Upper lobe of right lung (tissue), 1 donor: Measurements from ENCODE around the gene GJA9. TPM values are rescaled to one million over a fixed set of nuclear protein-coding genes. Genes with fewer than 3 reads are reported as not detected.

Source experiments
- ATAC-seq: fragments of 200-7000 bp; cut with Tn5 transposase; one replicate; pipeline ENCODE4 v1.9.1; 2020; ENCODE audit warnings: mild to moderate bottlenecking, moderate library complexity
- DNase-seq: peaks from one replicate; pipeline ENCODE4 v3.0.0-alpha.2; 2020
- H3K27ac ChIP-seq: fragments of 200-600 bp; one replicate; pipeline ENCODE4 v1.8.0; 2022
- H3K27me3 ChIP-seq: fragments of 200-600 bp; one replicate; pipeline ENCODE4 v1.8.0; 2022; ENCODE audit warnings: mild to moderate bottlenecking
- H3K36me3 ChIP-seq: fragments of 200-600 bp; one replicate; pipeline ENCODE4 v1.8.0; 2022
- H3K4me1 ChIP-seq: fragments of 200-600 bp; one replicate; pipeline ENCODE4 v1.8.0; 2022
- H3K4me3 ChIP-seq: fragments of 200-600 bp; one replicate; pipeline ENCODE4 v1.8.0; 2022; ENCODE audit warnings: mild to moderate bottlenecking
- H3K9me3 ChIP-seq: fragments of 200-600 bp; one replicate; pipeline ENCODE4 v1.8.0; 2022
- CTCF ChIP-seq: fragments of 200-600 bp; IDR thresholded peaks from one replicate; pipeline ENCODE4 v1.8.0; 2022; ENCODE audit warnings: antibody characterized with exemption
- intact Hi-C: fragments of 100-400 bp; cut with DNase I; formaldehyde crosslinking; loops from one replicate; pipeline ENCODE4 v1.11.0; 2022
- total RNA-seq: library from RNA; stranded (reverse); fragmentation: NEBNext Ultra II Directional; extraction: Animal tissue kit (Norgen Biotek cat#: 25700); gene quantifications from one replicate; pipeline ENCODE4 v1.2.1, GENCODE V29; 2021
- donor health status: DM: no; HTN: yes; CAD: no; lungs with severe emphysema.

GJA9 gene
- total RNA-seq, 1 donor from 2014 or later: not detected

DNA sequence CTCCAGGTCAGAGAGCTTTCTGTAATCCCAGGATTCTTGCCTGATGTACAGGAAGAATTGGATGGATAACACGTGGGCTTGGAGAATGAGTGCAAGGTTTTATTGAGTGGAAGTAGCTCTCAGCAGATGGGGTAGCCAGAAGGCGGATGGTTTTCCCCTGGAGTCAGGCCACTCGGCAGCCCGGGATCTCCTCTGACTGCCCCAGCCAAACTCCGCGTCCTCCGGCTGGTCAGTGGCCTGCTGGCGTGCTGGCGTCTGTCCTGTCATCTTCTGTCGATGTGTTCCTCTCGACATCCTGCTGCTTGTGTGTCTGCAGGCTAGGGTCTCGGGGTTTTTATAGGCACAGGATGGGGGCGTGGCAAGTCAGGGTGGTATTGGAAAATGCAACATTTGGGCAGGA, 27.4 kb upstream of the GJA9 start:
- Histone ChIP-seq H3K27me3 (no peaks in the 10 kb centered on the region), H3K4me3 (no peak overlapping the region), H3K27ac (no peak overlapping the region), H3K36me3 (no peaks in the 10 kb centered on the region), H3K4me1 (no peaks in the 10 kb centered on the region), H3K9me3 (peaks cover 6% of the 10 kb centered on the region)
- intact Hi-C loops: no loop called here
- no peak for ATAC-seq
- DNase-seq: no peak
- TF ChIP-seq CTCF: no peak

DNA sequence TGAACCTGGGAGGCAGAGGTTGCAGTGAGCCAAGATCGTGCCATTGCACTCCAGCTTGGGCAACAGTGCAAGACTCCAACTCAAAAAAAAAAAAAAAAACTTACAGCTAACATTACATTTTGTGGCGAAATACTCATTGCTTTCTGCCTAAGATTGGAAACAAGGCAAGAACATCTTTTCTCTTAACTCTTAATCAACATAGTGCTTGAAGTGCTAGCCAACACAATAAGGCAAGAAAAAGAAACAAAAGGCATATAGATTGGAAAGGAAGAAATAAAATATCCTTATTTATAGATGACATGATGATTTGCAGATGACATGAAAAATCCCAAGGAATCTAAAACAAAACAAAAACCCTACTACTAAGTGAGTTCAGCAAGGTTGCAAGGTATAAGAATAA, 24.6 kb upstream of the GJA9 start:
- peaks cover 6% of the 10 kb centered on the region for H3K9me3 ChIP-seq
- no peaks in the 10 kb centered on the region for H3K27me3 ChIP-seq
- H3K27ac ChIP-seq: no peak overlapping the region
- H3K4me3 ChIP-seq: no peak overlapping the region
- no peak for TF ChIP-seq CTCF
- no peaks in the 10 kb centered on the region for H3K36me3 ChIP-seq
- DNase-seq (no peak), ATAC-seq (no peak)
- intact Hi-C loops: no loop called here
- H3K4me1 ChIP-seq: no peaks in the 10 kb centered on the region

GRCh38 chr1:38899560-38899959, 18.2 kb upstream of the GJA9 start:
- H3K27me3 ChIP-seq: no peaks in the 10 kb centered on the region
- H3K27ac ChIP-seq: no peak overlapping the region
- no peaks in the 10 kb centered on the region for H3K36me3 ChIP-seq
- no peak for DNase-seq
- no peaks in the 10 kb centered on the region for H3K9me3 ChIP-seq
- no peaks in the 10 kb centered on the region for H3K4me1 ChIP-seq
- ATAC-seq: no peak
- no peak for TF ChIP-seq CTCF
- no peak overlapping the region for H3K4me3 ChIP-seq
- intact Hi-C loops: no loop called here

GRCh38 chr1:38898653-38899230, 17.4 kb upstream of the GJA9 start:
- ATAC-seq (no peak), DNase-seq (no peak)
- Histone ChIP-seq H3K27me3 (no peaks in the 10 kb centered on the region), H3K9me3 (no peaks in the 10 kb centered on the region), H3K27ac (no peak overlapping the region), H3K36me3 (no peaks in the 10 kb centered on the region), H3K4me3 (no peak overlapping the region), H3K4me1 (no peaks in the 10 kb centered on the region)
- no peak for TF ChIP-seq CTCF
- intact Hi-C loops: no loop called here

GRCh38 chr1:38896169-38896568, 14.8 kb upstream of the GJA9 start:
- no peaks in the 10 kb centered on the region for H3K9me3 ChIP-seq
- no peak for DNase-seq
- H3K27me3 ChIP-seq: no peaks in the 10 kb centered on the region
- H3K4me3 ChIP-seq: no peak overlapping the region
- H3K36me3 ChIP-seq: no peaks in the 10 kb centered on the region
- intact Hi-C loops: no loop called here
- H3K27ac ChIP-seq: no peak overlapping the region
- no peaks in the 10 kb centered on the region for H3K4me1 ChIP-seq
- no peak for TF ChIP-seq CTCF
- ATAC-seq: no peak

- no peak for DNase-seq
- H3K9me3 ChIP-seq: no peaks in the 10 kb centered on the region
- H3K4me3 ChIP-seq: no peak overlapping the region
- intact Hi-C loops: no loop called here
- no peaks in the 10 kb centered on the region for H3K4me1 ChIP-seq
- H3K27ac ChIP-seq: no peak overlapping the region
- ATAC-seq: no peak
- no peaks in the 10 kb centered on the region for H3K27me3 ChIP-seq
- no peaks in the 10 kb centered on the region for H3K36me3 ChIP-seq
- no peak for TF ChIP-seq CTCF
These were observed 11.6 kb upstream of the GJA9 start for GRCh38 chr1:38892976-38893375.
